A549 (cell line): ENCODE results near the gene PDILT. TPM values are rescaled to one million over a fixed set of nuclear protein-coding genes. Genes with fewer than 3 reads are reported as not detected.

Source experiments
- ATAC-seq, 2 experiments: fragments of 200-7000 bp in 1 of 2; fragments of >200 bp in 1 of 2; cut with Nextera tagmentation in 1 of 2; cut with Tn5 transposase in 1 of 2; 3 replicates each; pipeline versions ENCODE4 v1.8.0 to v1.9.1; 2018 to 2020; ENCODE audit warnings: mild to moderate bottlenecking in 1 of 2, moderate library complexity in 1 of 2
- CTCF ChIA-PET: fragments of 300-600 bp; sonication (Branson Sonifier 250); formaldehyde crosslinking; extraction: SDS; loops from one replicate; lab custom pipeline; 2021; ENCODE audit warnings: antibody characterized with exemption, inconsistent platforms; lab: Yijun Ruan, JAX
- POLR2A ChIA-PET: fragments of 350-600 bp; formaldehyde crosslinking; extraction: SDS; loops from one replicate; lab custom pipeline; 2021; ENCODE audit warnings: antibody characterized with exemption, inconsistent platforms; lab: Yijun Ruan, JAX
- DNase-seq, 2 experiments: peaks; one replicate each; pipeline versions ENCODE4 v3.0.0 to v3.0.0-alpha.2; 2011 to 2016; ENCODE audit warnings: low read depth in 1 of 2, low spot score in 1 of 2
- FAIRE-seq: peaks from 2 replicates; lab custom pipeline; 2011; peaks lifted over from hg19 to GRCh38; lab: Jason Lieb, UNC
- H3K27ac ChIP-seq, 2 experiments: fragments of >200 bp; sonication (Bioruptor Twin); formaldehyde crosslinking; 3 replicates each; pipeline ENCODE4 v1.5.1; 2016 to 2017
- H3K4me1 ChIP-seq: fragments of >200 bp; sonication (Bioruptor Twin); formaldehyde crosslinking; 3 replicates; pipeline ENCODE4 v1.6.1; 2016
- H3K4me2 ChIP-seq: fragments of >200 bp; sonication (Bioruptor Twin); formaldehyde crosslinking; 3 replicates; pipeline ENCODE4 v1.6.1; 2016
- H3K4me3 ChIP-seq: fragments of >200 bp; sonication (Bioruptor Twin); formaldehyde crosslinking; 3 replicates; pipeline ENCODE4 v1.5.1; 2016
- H3K9me3 ChIP-seq: fragments of >200 bp; sonication (Bioruptor Twin); formaldehyde crosslinking; 3 replicates; pipeline ENCODE4 v1.6.1; 2016
- BCL3 ChIP-seq: fragments of >200 bp; sonication (Bioruptor Twin); formaldehyde crosslinking; IDR thresholded peaks from 3 replicates; pipeline ENCODE4 v1.6.1; 2016
- BHLHE40 ChIP-seq: IDR thresholded peaks from 2 replicates; pipeline ENCODE4 v1.6.1; 2012; ENCODE audit warnings: low read depth, low read length, inconsistent platforms
- CBX8 ChIP-seq: fragments of 200-600 bp; sonication (generic); IDR thresholded peaks from 2 replicates; pipeline ENCODE4 v1.6.1; 2016
- CEBPB ChIP-seq, 2 experiments: fragments of >200 bp in 1 of 2; sonication (Bioruptor Twin) in 1 of 2; formaldehyde crosslinking in 1 of 2; IDR thresholded peaks; 2 replicates each; pipeline ENCODE4 v1.6.1; 2012 to 2016
- CHD4 ChIP-seq: fragments of 200-600 bp; sonication (generic); IDR thresholded peaks from 2 replicates; pipeline ENCODE4 v1.6.1; 2016; ENCODE audit warnings: antibody characterized with exemption, mild to moderate bottlenecking, borderline replicate concordance
- CTCF ChIP-seq: fragments of >200 bp; sonication (Bioruptor Twin); formaldehyde crosslinking; IDR thresholded peaks from 3 replicates; pipeline ENCODE4 v1.5.1; 2016
- FOXS1 ChIP-seq: fragments of 250-450 bp; sonication (Bioruptor Pico); IDR thresholded peaks from 2 replicates; pipeline ENCODE4 v1.5.0; 2020; ENCODE audit warnings: mild to moderate bottlenecking, moderate library complexity
- HES2 ChIP-seq: fragments of >200 bp; sonication (Bioruptor Twin); formaldehyde crosslinking; IDR thresholded peaks from 2 replicates; pipeline ENCODE4 v1.6.1; 2016
- HEYL ChIP-seq: fragments of 250-450 bp; sonication (Bioruptor Pico); IDR thresholded peaks from 2 replicates; pipeline ENCODE4 v1.8.0; 2021; ENCODE audit warnings: mild to moderate bottlenecking, moderate library complexity
- HMGXB4 ChIP-seq: fragments of 250-450 bp; sonication (Bioruptor Pico); IDR thresholded peaks from 2 replicates; pipeline ENCODE4 v1.5.0; 2021; ENCODE audit warnings: mild to moderate bottlenecking, moderate library complexity, borderline replicate concordance
- HOXA7 ChIP-seq: fragments of 250-450 bp; sonication (Bioruptor Pico); IDR thresholded peaks from 2 replicates; pipeline ENCODE4 v1.5.0; 2020; ENCODE audit warnings: mild to moderate bottlenecking, moderate library complexity
- HOXB13 ChIP-seq: fragments of 250-450 bp; sonication (Bioruptor Pico); IDR thresholded peaks from 2 replicates; pipeline ENCODE4 v1.5.0; 2020; ENCODE audit warnings: low read depth, mild to moderate bottlenecking, moderate library complexity
- JUN ChIP-seq, 2 experiments: fragments of >200 bp; sonication (Bioruptor Twin); formaldehyde crosslinking; IDR thresholded peaks; 2 replicates in 1 of 2; 3 replicates in 1 of 2; pipeline ENCODE4 v1.6.1; 2016 to 2017
- NPAS2 ChIP-seq: fragments of 250-450 bp; sonication (Bioruptor Pico); IDR thresholded peaks from 2 replicates; pipeline ENCODE4 v1.8.0; 2022; ENCODE audit warnings: mild to moderate bottlenecking, moderate library complexity, borderline replicate concordance
- PHF8 ChIP-seq: fragments of 200-600 bp; sonication (generic); IDR thresholded peaks from 2 replicates; pipeline ENCODE4 v1.6.1; 2016; ENCODE audit warnings: low read depth, mild to moderate bottlenecking, antibody characterized with exemption, moderate library complexity, borderline replicate concordance
- POLR2AphosphoS2 ChIP-seq: conservative IDR thresholded peaks from 2 replicates; pipeline ENCODE4 v1.6.1; 2012; ENCODE audit warnings: low read length, improper control_type of control experiment, inconsistent platforms
- RAD21 ChIP-seq, 2 experiments: fragments of >200 bp in 1 of 2; sonication (Bioruptor Twin) in 1 of 2; formaldehyde crosslinking in 1 of 2; IDR thresholded peaks in 1 of 2; conservative IDR thresholded peaks in 1 of 2; 2 replicates in 1 of 2; 3 replicates in 1 of 2; pipeline ENCODE4 v1.6.1; 2012 to 2018; ENCODE audit warnings: inconsistent platforms in 1 of 2
- RCOR1 ChIP-seq: fragments of 150-350 bp; IDR thresholded peaks from 2 replicates; pipeline ENCODE4 v1.6.1; 2014; ENCODE audit warnings: antibody characterized with exemption, low read length, low read depth
- REST ChIP-seq: fragments of 200-600 bp; sonication (generic); IDR thresholded peaks from 2 replicates; pipeline ENCODE4 v1.6.1; 2016; ENCODE audit warnings: antibody characterized with exemption, mild to moderate bottlenecking, moderate library complexity
- RFX5 ChIP-seq: fragments of 450-650 bp; IDR thresholded peaks from 2 replicates; pipeline ENCODE4 v1.7.1; 2014; ENCODE audit warnings: antibody characterized with exemption, mild to moderate bottlenecking, moderate library complexity
- SMC3 ChIP-seq: fragments of >200 bp; sonication (Bioruptor Twin); formaldehyde crosslinking; IDR thresholded peaks from 3 replicates; pipeline ENCODE4 v1.6.1; 2018; ENCODE audit warnings: inconsistent platforms
- SREBF2 ChIP-seq: fragments of 450-650 bp; IDR thresholded peaks from 2 replicates; pipeline ENCODE4 v1.6.1; 2014; ENCODE audit warnings: mild to moderate bottlenecking, moderate library complexity
- TP53 ChIP-seq: fragments of 250-450 bp; sonication (Bioruptor Pico); IDR thresholded peaks from 2 replicates; pipeline ENCODE4 v1.5.0; 2021; ENCODE audit warnings: mild to moderate bottlenecking, moderate library complexity
- ZC3H11A ChIP-seq: fragments of 450-650 bp; IDR thresholded peaks from 2 replicates; pipeline ENCODE4 v1.6.1; 2014; ENCODE audit warnings: antibody characterized with exemption, mild to moderate bottlenecking
- ZFP36 ChIP-seq: fragments of 450-650 bp; IDR thresholded peaks from 2 replicates; pipeline ENCODE4 v1.6.1; 2014; ENCODE audit warnings: borderline replicate concordance; ENCODE audit not compliant: partially characterized antibody
- ZNF302 ChIP-seq: fragments of 250-450 bp; sonication (Bioruptor Pico); IDR thresholded peaks from 2 replicates; pipeline ENCODE4 v1.9.0; 2021; ENCODE audit warnings: inconsistent platforms, mild to moderate bottlenecking, moderate library complexity
- WGBS: methylation state at CpG from one replicate; pipeline ENCODE4 v1.1.6; 2017; ENCODE audit errors: missing lambda C conversion rate; 5-methylcytosine and 5-hydroxymethylcytosine counted together
- polyA plus RNA-seq, 4 experiments: library from polyadenylated mRNA; depleted of rRNA in 3 of 4; stranded (reverse); fragments of >200 nt; fragmentation: RNase III in 1 of 4; extraction: RNeasy Plus Mini Kit Qiagen cat#74134 plus additional on column Dnase treatment in 1 of 4; gene quantifications; 2 replicates in 3 of 4; 3 replicates in 1 of 4; pipeline ENCODE4 v1.2.3, GENCODE V29; 2011 to 2017

The PDILT gene
- polyA plus RNA-seq, 2 of the 4 experiments (the other 2 are of a cell fraction): not detected

GRCh38 chr16:20397468-20398074 lies 7.0 kb downstream of the PDILT start:
- POLR2A ChIA-PET: no interaction called here
- CTCF ChIA-PET: interaction anchor here (2.9 kb wide), 1 partner anchor 13 kb away, joined by 17 read pairs; no protein-coding TSS in a partner anchor
- FAIRE-seq (no peak), ATAC-seq (no peak)
- Histone ChIP-seq H3K27ac (no peak overlapping the region), H3K9me3 (no peaks in the 10 kb centered on the region), H3K4me1 (no peaks in the 10 kb centered on the region), H3K4me2 (no peak overlapping the region), H3K4me3 (no peak overlapping the region)
- WGBS: 66% methylated on average over 7 of the region's 7 CpGs
- TF ChIP-seq RAD21 (conservative IDR thresholded peaks at IDR 0.05 in 1 of 2, IDR thresholded peaks at IDR 0.05 in 1 of 2): no peak
- TF ChIP-seq FOXS1: no peak
- TF ChIP-seq HEYL (CRISPR knock-in tag): no peak
- no peak for TF ChIP-seq HES2
- TF ChIP-seq HOXB13 (CRISPR knock-in tag): no peak
- TF ChIP-seq REST: no peak
- no peak for TF ChIP-seq CTCF
- TF ChIP-seq POLR2AphosphoS2: no peak
- no peak for TF ChIP-seq CEBPB (IDR thresholded peaks at IDR 0.05)
- TF ChIP-seq RCOR1: no peak
- no peak for TF ChIP-seq PHF8
- TF ChIP-seq, all 56 proteins: peak for 0
- DNase-seq: no peak

- no peak for ATAC-seq
- WGBS: 78% methylated on average over 7 of the region's 7 CpGs
- Histone ChIP-seq H3K9me3 (no peaks in the 10 kb centered on the region), H3K4me1 (no peaks in the 10 kb centered on the region), H3K4me2 (no peak overlapping the region), H3K27ac (no peak overlapping the region), H3K4me3 (no peak overlapping the region)
- POLR2A ChIA-PET: no interaction called here
- no peak for FAIRE-seq
- DNase-seq: no peak
- TF ChIP-seq HOXA7 (CRISPR knock-in tag) (no peak), ZC3H11A (no peak), RCOR1 (no peak), NPAS2 (CRISPR knock-in tag) (no peak), HOXB13 (CRISPR knock-in tag) (no peak), JUN (IDR thresholded peaks at IDR 0.05) (no peak), RFX5 (no peak), ZFP36 (no peak), BCL3 (no peak), CHD4 (no peak), CBX8 (no peak), BHLHE40 (no peak), SMC3 (no peak), ZNF302 (CRISPR knock-in tag) (no peak), TP53 (CRISPR knock-in tag) (no peak), SREBF2 (no peak), HEYL (CRISPR knock-in tag) (no peak), HMGXB4 (CRISPR knock-in tag) (no peak), PHF8 (no peak), POLR2AphosphoS2 (no peak)
- CTCF ChIA-PET: interaction anchor here (2.9 kb wide), 1 partner anchor 13 kb away, joined by 17 read pairs; no protein-coding TSS in a partner anchor
Measured at GRCh38 chr16:20396846-20397467, 7.6 kb downstream of the PDILT start.
